Naive B cell (primary cell): Measurements from ENCODE around the gene CHST8. TPM values are rescaled to one million over a fixed set of nuclear protein-coding genes. Genes with fewer than 3 reads are reported as not detected.

ENCODE experiments used
- ATAC-seq, 2 donors: fragments of 150-1000 bp; cut with Tn5 transposase; 2 replicates each; pipeline ENCODE4 v1.10.0; 2021; ENCODE audit warnings: low read depth in 2 of 2, mild to moderate bottlenecking in 2 of 2, moderate library complexity in 2 of 2
- DNase-seq: peaks from one replicate; pipeline ENCODE4 v3.0.0; 2022
- H3K27ac Mint-ChIP-seq, 6 donors: one replicate each; pipeline ENCODE4 v1.8.0; 2020 to 2022; ENCODE audit warnings: mild to moderate bottlenecking in 6 of 6, mixed read lengths in 6 of 6, moderate library complexity in 5 of 6, inconsistent platforms in 2 of 6
- H3K27me3 Mint-ChIP-seq, 3 donors: one replicate each; pipeline ENCODE4 v1.8.0; 2021 to 2022; ENCODE audit warnings: mixed read lengths in 3 of 3, mild to moderate bottlenecking in 1 of 3
- H3K36me3 Mint-ChIP-seq, 2 donors: one replicate each; pipeline ENCODE4 v1.8.0; 2020 to 2022; ENCODE audit warnings: mixed read lengths in 2 of 2, inconsistent platforms in 1 of 2, mild to moderate bottlenecking in 1 of 2
- H3K4me1 Mint-ChIP-seq, 3 donors: one replicate each; pipeline ENCODE4 v1.8.0; 2020 to 2022; ENCODE audit warnings: mixed read lengths in 3 of 3, inconsistent platforms in 1 of 3, mild to moderate bottlenecking in 1 of 3, moderate library complexity in 1 of 3
- H3K4me3 Mint-ChIP-seq, 8 donors: one replicate each; pipeline ENCODE4 v1.8.0; 2020 to 2022; ENCODE audit warnings: mild to moderate bottlenecking in 8 of 8, mixed read lengths in 8 of 8, moderate library complexity in 8 of 8, inconsistent platforms in 2 of 8
- H3K9me3 Mint-ChIP-seq, 7 donors: one replicate each; pipeline ENCODE4 v1.8.0; 2020 to 2022; ENCODE audit warnings: mixed read lengths in 7 of 7, mild to moderate bottlenecking in 5 of 7, inconsistent platforms in 2 of 7, moderate library complexity in 1 of 7
- polyA plus RNA-seq, 6 donors: library from polyadenylated mRNA; unstranded; fragments of 300-500 nt; fragmentation: Illumina TruSeq; gene quantifications; one replicate each; pipeline ENCODE4 v1.2.3, GENCODE V29; 2021; ENCODE audit warnings: low read depth in 6 of 6

CHST8 gene
- polyA plus RNA-seq: under 1 TPM in 2 of 6 donors, not detected in 4; 0.17 to 0.55 TPM

GRCh38 chr19:33621811-33622504, at the start of gene CHST8:
CHST8 (plus strand) TSS chr19:33621953; CDS start chr19:33689262, 67,309 bp downstream.
- Mint-ChIP-seq H3K4me3 (peak within 1 kb of the TSS in 1 of 8 donors; percentile 25), H3K27me3 (peaks cover 24 to 68% (median 62%) of the 10 kb centered on the region in 3 donors)
- DNase-seq: no peak

DNA sequence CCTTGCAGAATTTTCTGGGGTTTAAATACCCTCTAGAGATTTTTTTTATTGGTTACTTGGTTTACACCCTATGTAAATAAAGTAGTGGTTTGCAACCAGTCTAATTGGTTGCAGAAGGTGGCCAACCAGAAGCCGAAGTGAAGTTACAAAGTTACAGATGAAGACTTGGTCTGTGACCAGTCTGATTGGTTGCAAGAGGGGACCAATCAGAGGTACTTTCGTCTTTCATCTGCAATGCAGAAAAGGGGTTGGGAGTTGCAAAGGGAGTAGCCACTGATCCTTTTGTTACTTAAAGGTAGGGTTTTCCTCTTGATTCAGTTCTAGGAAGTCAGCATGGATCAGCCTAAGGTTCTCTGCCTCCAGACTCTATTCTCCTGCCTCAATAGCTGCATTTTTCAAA, 48.8 kb upstream of the CHST8 start:
- Mint-ChIP-seq H3K4me3 (no peak overlapping the region), H3K27me3 (peaks cover 18 to 39% (median 22%) of the 10 kb centered on the region in 3 donors), H3K4me1 (no peaks in the 10 kb centered on the region), H3K27ac (no peak overlapping the region), H3K9me3 (peaks cover 15 to 42% (median 32%) of the 10 kb centered on the region in 7 donors), H3K36me3 (peaks cover 0 to 21% of the 10 kb centered on the region in 2 donors)
- ATAC-seq: no peak
- DNase-seq: no peak

More at GRCh38 chr19:33621811-33622504, at the start of gene CHST8:
- Mint-ChIP-seq H3K9me3 (peaks cover 0 to 2% (median 0%) of the 10 kb centered on the region in 7 donors), H3K36me3 (no peaks in the 10 kb centered on the region), H3K27ac (no peak within 1 kb of the TSS), H3K4me1 (peaks cover 0 to 4% (median 0%) of the 10 kb centered on the region in 3 donors)
- no peak for ATAC-seq

- H3K4me3 Mint-ChIP-seq: no peak overlapping the region
- no peak overlapping the region for H3K27ac Mint-ChIP-seq
- H3K36me3 Mint-ChIP-seq: peaks cover 0 to 21% of the 10 kb centered on the region in 2 donors
- ATAC-seq: no peak
- H3K27me3 Mint-ChIP-seq: peaks cover 7 to 24% (median 10%) of the 10 kb centered on the region in 3 donors
- no peak for DNase-seq
- H3K9me3 Mint-ChIP-seq: peaks cover 15 to 42% (median 33%) of the 10 kb centered on the region in 7 donors
- H3K4me1 Mint-ChIP-seq: no peaks in the 10 kb centered on the region
These were observed 46.9 kb upstream of the CHST8 start for GRCh38 chr19:33574824-33575223.

GRCh38 chr19:33578697-33579096, 43.1 kb upstream of the CHST8 start:
- no peak for DNase-seq
- no peak for ATAC-seq
- Mint-ChIP-seq H3K9me3 (peaks cover 10 to 31% (median 25%) of the 10 kb centered on the region in 7 donors), H3K4me1 (no peaks in the 10 kb centered on the region), H3K36me3 (peaks cover 0 to 14% of the 10 kb centered on the region in 2 donors), H3K4me3 (no peak overlapping the region), H3K27ac (no peak overlapping the region), H3K27me3 (peaks cover 0 to 22% (median 20%) of the 10 kb centered on the region in 3 donors)

- peaks cover 0 to 22% (median 22%) of the 10 kb centered on the region in 3 donors for H3K27me3 Mint-ChIP-seq
These were observed 41.6 kb upstream of the CHST8 start for GRCh38 chr19:33580026-33580644.

DNA sequence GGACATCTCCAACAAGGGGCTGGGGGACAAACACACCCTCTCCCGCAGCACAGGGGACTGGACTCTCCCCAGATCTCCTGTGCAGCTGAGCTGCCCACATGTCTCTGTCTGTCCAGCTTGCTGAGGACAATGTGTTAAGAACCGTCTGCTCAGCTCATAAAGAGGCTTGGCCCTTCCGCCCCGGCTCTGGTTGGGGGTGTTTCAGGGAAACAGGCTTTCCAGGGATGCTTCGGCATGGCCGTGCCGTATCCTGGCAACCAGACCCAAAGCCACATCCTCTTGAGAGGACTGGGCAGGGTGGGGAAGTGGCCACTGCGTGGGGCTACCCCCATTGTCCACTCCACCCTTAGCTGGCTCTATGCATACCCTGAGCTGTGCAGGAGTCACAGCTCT, 41.1 kb upstream of the CHST8 start:
- no peaks in the 10 kb centered on the region for H3K36me3 Mint-ChIP-seq
- H3K4me1 Mint-ChIP-seq: no peaks in the 10 kb centered on the region
- ATAC-seq (no peak), DNase-seq (no peak)
- H3K9me3 Mint-ChIP-seq: peaks cover 3 to 15% (median 9%) of the 10 kb centered on the region in 7 donors
- H3K4me3 Mint-ChIP-seq: no peak overlapping the region
- peaks cover 0 to 22% (median 22%) of the 10 kb centered on the region in 3 donors for H3K27me3 Mint-ChIP-seq
- no peak overlapping the region for H3K27ac Mint-ChIP-seq

More at GRCh38 chr19:33580026-33580644, 41.6 kb upstream of the CHST8 start:
- Mint-ChIP-seq H3K27ac (no peak overlapping the region), H3K4me1 (no peaks in the 10 kb centered on the region), H3K9me3 (peaks cover 3 to 17% (median 11%) of the 10 kb centered on the region in 7 donors), H3K4me3 (no peak overlapping the region), H3K36me3 (no peaks in the 10 kb centered on the region)
- no peak for ATAC-seq
- DNase-seq: no peak

- no peak overlapping the region for H3K27ac Mint-ChIP-seq
- H3K36me3 Mint-ChIP-seq: peaks cover 0 to 11% of the 10 kb centered on the region in 2 donors
- H3K9me3 Mint-ChIP-seq: peaks cover 6 to 16% (median 13%) of the 10 kb centered on the region in 7 donors
- ATAC-seq (no peak), DNase-seq (no peak)
- peaks cover 0 to 22% (median 22%) of the 10 kb centered on the region in 3 donors for H3K27me3 Mint-ChIP-seq
- no peak overlapping the region for H3K4me3 Mint-ChIP-seq
- no peaks in the 10 kb centered on the region for H3K4me1 Mint-ChIP-seq
These were observed 38.8 kb upstream of the CHST8 start for GRCh38 chr19:33582914-33583313.

- Mint-ChIP-seq H3K27ac (no peak overlapping the region), H3K9me3 (peaks cover 9 to 44% (median 18%) of the 10 kb centered on the region in 7 donors), H3K27me3 (peaks cover 5 to 16% (median 9%) of the 10 kb centered on the region in 3 donors), H3K4me1 (no peaks in the 10 kb centered on the region), H3K4me3 (no peak overlapping the region), H3K36me3 (peaks cover 0 to 11% of the 10 kb centered on the region in 2 donors)
- DNase-seq (no peak), ATAC-seq (no peak)
These were observed 34.6 kb upstream of the CHST8 start for GRCh38 chr19:33587150-33587549.

- Mint-ChIP-seq H3K4me3 (no peak overlapping the region), H3K27ac (no peak overlapping the region), H3K9me3 (peaks cover 9 to 55% (median 18%) of the 10 kb centered on the region in 7 donors), H3K36me3 (peaks cover 0 to 11% of the 10 kb centered on the region in 2 donors), H3K27me3 (peaks cover 9 to 27% (median 11%) of the 10 kb centered on the region in 3 donors), H3K4me1 (no peaks in the 10 kb centered on the region)
- DNase-seq: no peak
- no peak for ATAC-seq
These were observed 31.5 kb upstream of the CHST8 start for GRCh38 chr19:33590224-33590623.

- no peak for DNase-seq
- H3K27ac Mint-ChIP-seq: no peak overlapping the region
- H3K9me3 Mint-ChIP-seq: peaks cover 3 to 37% (median 13%) of the 10 kb centered on the region in 7 donors
- H3K36me3 Mint-ChIP-seq: peaks cover 5 to 7% of the 10 kb centered on the region in 2 donors
- H3K4me3 Mint-ChIP-seq: no peak overlapping the region
- no peaks in the 10 kb centered on the region for H3K4me1 Mint-ChIP-seq
- H3K27me3 Mint-ChIP-seq: peaks cover 22 to 31% (median 24%) of the 10 kb centered on the region in 3 donors
- no peak for ATAC-seq
These were observed 26.0 kb upstream of the CHST8 start for GRCh38 chr19:33595783-33596182.

GRCh38 chr19:33601583-33601982, 20.2 kb upstream of the CHST8 start:
- ATAC-seq (no peak), DNase-seq (no peak)
- Mint-ChIP-seq H3K4me3 (no peak overlapping the region), H3K9me3 (peaks cover 18 to 56% (median 31%) of the 10 kb centered on the region in 7 donors), H3K27me3 (peaks cover 15 to 38% (median 20%) of the 10 kb centered on the region in 3 donors), H3K36me3 (peaks cover 7 to 11% of the 10 kb centered on the region in 2 donors), H3K27ac (no peak overlapping the region), H3K4me1 (no peaks in the 10 kb centered on the region)

DNA sequence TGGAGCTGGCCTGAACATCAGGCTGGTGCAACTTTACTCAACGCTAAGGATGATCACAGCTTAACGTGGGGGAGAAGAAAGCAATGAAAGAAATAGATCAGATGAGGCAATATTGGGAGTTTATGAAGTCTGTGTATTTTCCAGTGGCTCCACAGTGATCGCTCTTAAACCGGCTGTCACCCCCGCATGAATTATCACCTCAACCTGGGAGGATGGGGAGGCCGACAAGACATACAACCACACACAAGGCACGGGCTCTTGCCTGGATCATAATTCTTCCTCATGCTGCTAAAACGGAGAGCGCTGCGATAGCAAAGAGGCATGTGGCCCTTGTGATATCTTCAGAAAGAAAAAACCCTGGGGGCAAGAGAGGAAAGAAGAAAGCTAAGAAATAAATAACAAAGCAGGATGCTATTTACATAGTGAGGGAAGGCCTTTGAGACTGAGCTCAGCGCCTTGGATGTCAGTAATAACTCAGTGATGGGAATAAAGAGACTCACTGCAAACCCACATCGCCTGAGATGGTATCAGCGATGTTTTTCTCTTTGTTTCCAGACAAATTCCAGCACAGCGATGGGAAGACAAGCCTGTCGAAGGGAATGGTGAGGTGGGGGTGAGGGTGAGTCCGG, 19.1 kb upstream of the CHST8 start:
- peaks cover 7 to 11% of the 10 kb centered on the region in 2 donors for H3K36me3 Mint-ChIP-seq
- H3K4me1 Mint-ChIP-seq: no peaks in the 10 kb centered on the region
- peaks cover 15 to 30% (median 21%) of the 10 kb centered on the region in 3 donors for H3K27me3 Mint-ChIP-seq
- ATAC-seq (no peak), DNase-seq (no peak)
- no peak overlapping the region for H3K27ac Mint-ChIP-seq
- H3K9me3 Mint-ChIP-seq: peaks cover 18 to 49% (median 29%) of the 10 kb centered on the region in 7 donors
- no peak overlapping the region for H3K4me3 Mint-ChIP-seq

GRCh38 chr19:33603377-33603776, 18.4 kb upstream of the CHST8 start:
- no peak for DNase-seq
- Mint-ChIP-seq H3K27me3 (peaks cover 15 to 30% (median 21%) of the 10 kb centered on the region in 3 donors), H3K4me1 (no peaks in the 10 kb centered on the region), H3K36me3 (peaks cover 7 to 11% of the 10 kb centered on the region in 2 donors), H3K27ac (no peak overlapping the region), H3K9me3 (peaks cover 18 to 51% (median 29%) of the 10 kb centered on the region in 7 donors), H3K4me3 (no peak overlapping the region)
- no peak for ATAC-seq
